ENCODE data around the gene TMEM182. TPM values are rescaled to one million over a fixed set of nuclear protein-coding genes. Genes with fewer than 3 reads are reported as not detected.

Gene TMEM182
- total RNA-seq, 1 experiment from 2014 or later = 4.3 TPM

DNA sequence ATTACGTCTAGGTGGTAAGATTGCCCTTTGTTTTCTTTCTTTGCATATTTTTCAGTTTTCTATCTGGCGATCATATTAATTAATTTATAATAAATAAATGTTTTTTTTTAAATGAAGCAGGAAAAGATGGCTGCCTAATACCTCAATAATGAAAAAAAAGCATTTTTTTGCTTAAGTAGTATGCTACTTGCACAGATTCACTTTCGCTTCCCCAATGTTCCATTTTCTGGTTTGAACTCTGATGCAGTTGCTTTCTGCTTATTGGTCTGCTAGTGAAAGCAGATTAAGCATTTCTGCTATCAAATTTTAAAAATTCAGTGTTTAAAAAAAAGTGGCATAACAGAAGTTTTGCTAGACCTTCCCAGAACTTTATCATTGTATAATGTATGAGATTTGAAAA lies 11.9 kb upstream of the TMEM182 start:
- no peak overlapping the region for H3K4me3 Mint-ChIP-seq
- DNase-seq (ENCODE audit: low spot score) (no peak), ATAC-seq (no peak)
- no peaks in the 10 kb centered on the region for H3K36me3 Mint-ChIP-seq
- ChIA-PET CTCF (no interaction called here), POLR2A (no interaction called here)
- no peak overlapping the region for H3K27ac Mint-ChIP-seq
- H3K27me3 Mint-ChIP-seq (ENCODE audit: low read depth) = no peaks in the 10 kb centered on the region
- no peaks in the 10 kb centered on the region; the same call in 1 of the 2 replicates for H3K9me3 Mint-ChIP-seq
- TF ChIP-seq TCF7 (CRISPR knock-in tag; IDR thresholded peaks at IDR 0.05; ENCODE audit: low read depth) (no peak), ZNF396 (CRISPR knock-in tag; IDR thresholded peaks at IDR 0.05; ENCODE audit: borderline replicate concordance) (no peak), CBFB (CRISPR knock-in tag; IDR thresholded peaks at IDR 0.05; ENCODE audit: low read depth) (no peak), PREB (CRISPR knock-in tag; IDR thresholded peaks at IDR 0.05; ENCODE audit: borderline replicate concordance) (no peak), SMAD4 (CRISPR knock-in tag; IDR thresholded peaks at IDR 0.05) (no peak), GRHL2 (CRISPR knock-in tag; IDR thresholded peaks at IDR 0.05; ENCODE audit: insufficient replicate concordance, severe bottlenecking) (no peak), TP53 (CRISPR knock-in tag; IDR thresholded peaks at IDR 0.05) (no peak), NFATC4 (CRISPR knock-in tag; IDR thresholded peaks at IDR 0.05) (no peak), FOXK1 (CRISPR knock-in tag; IDR thresholded peaks at IDR 0.05) (no peak), MXD4 (CRISPR knock-in tag; IDR thresholded peaks at IDR 0.05; ENCODE audit: borderline replicate concordance) (no peak), ATF2 (CRISPR knock-in tag; IDR thresholded peaks at IDR 0.05; ENCODE audit: borderline replicate concordance, low read depth) (no peak), ETV6 (CRISPR knock-in tag; IDR thresholded peaks at IDR 0.05) (no peak)
- TF ChIP-seq, protein P1, sequence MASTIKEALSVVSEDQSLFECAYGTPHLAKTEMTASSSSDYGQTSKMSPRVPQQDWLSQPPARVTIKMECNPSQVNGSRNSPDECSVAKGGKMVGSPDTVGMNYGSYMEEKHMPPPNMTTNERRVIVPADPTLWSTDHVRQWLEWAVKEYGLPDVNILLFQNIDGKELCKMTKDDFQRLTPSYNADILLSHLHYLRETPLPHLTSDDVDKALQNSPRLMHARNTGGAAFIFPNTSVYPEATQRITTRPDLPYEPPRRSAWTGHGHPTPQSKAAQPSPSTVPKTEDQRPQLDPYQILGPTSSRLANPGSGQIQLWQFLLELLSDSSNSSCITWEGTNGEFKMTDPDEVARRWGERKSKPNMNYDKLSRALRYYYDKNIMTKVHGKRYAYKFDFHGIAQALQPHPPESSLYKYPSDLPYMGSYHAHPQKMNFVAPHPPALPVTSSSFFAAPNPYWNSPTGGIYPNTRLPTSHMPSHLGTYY (CRISPR knock-in tag; IDR thresholded peaks at IDR 0.05) = no peak
- TF ChIP-seq, protein P2, sequence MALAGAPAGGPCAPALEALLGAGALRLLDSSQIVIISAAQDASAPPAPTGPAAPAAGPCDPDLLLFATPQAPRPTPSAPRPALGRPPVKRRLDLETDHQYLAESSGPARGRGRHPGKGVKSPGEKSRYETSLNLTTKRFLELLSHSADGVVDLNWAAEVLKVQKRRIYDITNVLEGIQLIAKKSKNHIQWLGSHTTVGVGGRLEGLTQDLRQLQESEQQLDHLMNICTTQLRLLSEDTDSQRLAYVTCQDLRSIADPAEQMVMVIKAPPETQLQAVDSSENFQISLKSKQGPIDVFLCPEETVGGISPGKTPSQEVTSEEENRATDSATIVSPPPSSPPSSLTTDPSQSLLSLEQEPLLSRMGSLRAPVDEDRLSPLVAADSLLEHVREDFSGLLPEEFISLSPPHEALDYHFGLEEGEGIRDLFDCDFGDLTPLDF (CRISPR knock-in tag; IDR thresholded peaks at IDR 0.05) = no peak
- TF ChIP-seq, protein P3, sequence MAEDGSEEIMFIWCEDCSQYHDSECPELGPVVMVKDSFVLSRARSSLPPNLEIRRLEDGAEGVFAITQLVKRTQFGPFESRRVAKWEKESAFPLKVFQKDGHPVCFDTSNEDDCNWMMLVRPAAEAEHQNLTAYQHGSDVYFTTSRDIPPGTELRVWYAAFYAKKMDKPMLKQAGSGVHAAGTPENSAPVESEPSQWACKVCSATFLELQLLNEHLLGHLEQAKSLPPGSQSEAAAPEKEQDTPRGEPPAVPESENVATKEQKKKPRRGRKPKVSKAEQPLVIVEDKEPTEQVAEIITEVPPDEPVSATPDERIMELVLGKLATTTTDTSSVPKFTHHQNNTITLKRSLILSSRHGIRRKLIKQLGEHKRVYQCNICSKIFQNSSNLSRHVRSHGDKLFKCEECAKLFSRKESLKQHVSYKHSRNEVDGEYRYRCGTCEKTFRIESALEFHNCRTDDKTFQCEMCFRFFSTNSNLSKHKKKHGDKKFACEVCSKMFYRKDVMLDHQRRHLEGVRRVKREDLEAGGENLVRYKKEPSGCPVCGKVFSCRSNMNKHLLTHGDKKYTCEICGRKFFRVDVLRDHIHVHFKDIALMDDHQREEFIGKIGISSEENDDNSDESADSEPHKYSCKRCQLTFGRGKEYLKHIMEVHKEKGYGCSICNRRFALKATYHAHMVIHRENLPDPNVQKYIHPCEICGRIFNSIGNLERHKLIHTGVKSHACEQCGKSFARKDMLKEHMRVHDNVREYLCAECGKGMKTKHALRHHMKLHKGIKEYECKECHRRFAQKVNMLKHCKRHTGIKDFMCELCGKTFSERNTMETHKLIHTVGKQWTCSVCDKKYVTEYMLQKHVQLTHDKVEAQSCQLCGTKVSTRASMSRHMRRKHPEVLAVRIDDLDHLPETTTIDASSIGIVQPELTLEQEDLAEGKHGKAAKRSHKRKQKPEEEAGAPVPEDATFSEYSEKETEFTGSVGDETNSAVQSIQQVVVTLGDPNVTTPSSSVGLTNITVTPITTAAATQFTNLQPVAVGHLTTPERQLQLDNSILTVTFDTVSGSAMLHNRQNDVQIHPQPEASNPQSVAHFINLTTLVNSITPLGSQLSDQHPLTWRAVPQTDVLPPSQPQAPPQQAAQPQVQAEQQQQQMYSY (CRISPR knock-in tag; IDR thresholded peaks at IDR 0.05) = no peak
- TF ChIP-seq, protein P4, sequence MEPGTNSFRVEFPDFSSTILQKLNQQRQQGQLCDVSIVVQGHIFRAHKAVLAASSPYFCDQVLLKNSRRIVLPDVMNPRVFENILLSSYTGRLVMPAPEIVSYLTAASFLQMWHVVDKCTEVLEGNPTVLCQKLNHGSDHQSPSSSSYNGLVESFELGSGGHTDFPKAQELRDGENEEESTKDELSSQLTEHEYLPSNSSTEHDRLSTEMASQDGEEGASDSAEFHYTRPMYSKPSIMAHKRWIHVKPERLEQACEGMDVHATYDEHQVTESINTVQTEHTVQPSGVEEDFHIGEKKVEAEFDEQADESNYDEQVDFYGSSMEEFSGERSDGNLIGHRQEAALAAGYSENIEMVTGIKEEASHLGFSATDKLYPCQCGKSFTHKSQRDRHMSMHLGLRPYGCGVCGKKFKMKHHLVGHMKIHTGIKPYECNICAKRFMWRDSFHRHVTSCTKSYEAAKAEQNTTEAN (CRISPR knock-in tag; IDR thresholded peaks at IDR 0.05) = no peak
- peaks cover 2% of the 10 kb centered on the region for H3K4me1 Mint-ChIP-seq
